G401.6 (cell line): ENCODE results near the gene MEGF6.

Experiments used
- FAIRE-seq: peaks from 2 replicates; lab custom pipeline; 2012; peaks lifted over from hg19 to GRCh38; lab: Jason Lieb, UNC

The MEGF6 gene

DNA sequence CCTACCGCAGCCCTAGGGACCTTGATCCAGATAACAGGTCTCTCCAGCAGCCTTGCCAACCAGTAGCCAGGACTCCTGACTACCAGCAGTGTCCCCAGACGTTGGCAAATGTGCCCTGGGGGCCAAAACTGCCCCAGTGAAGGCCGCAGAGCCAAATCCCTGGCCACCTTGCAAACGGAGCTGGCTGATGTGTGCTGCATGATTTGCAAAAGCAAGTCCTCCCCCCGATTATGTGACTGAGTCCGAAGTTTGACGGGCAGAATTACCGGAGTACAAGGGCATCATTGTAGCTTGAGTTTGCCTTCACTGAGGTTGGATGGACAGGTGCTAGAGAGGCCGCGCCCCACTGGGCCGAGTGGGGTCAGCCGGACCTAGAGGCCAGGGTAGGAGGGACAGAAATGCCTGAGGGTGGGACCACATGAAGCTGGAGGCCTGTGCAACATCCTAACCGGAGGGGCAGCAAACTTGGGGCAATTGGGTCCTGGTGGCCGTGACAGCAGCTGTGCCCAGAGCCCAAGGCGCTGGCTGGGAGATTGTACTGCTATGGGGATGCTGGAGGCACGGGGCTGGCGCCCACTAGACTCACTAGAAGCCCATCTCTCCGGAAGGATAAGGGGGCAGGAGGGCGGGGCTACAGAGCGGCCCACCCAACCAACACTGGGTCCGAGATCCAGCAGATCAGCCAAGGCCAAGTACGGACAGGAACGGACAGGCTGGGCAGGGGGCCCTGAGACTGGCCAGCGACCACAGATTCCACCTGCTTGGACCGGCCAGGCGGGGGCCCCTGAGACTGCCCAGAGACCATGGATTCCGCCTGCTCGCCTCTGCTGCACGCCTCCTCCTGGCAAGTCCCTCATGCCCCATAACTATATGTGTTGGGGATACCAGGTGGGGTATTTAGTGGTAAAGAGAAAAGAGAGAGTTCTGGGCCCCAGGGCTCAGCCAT lies 154.1 kb downstream of the MEGF6 start:
- FAIRE-seq = no peak

DNA sequence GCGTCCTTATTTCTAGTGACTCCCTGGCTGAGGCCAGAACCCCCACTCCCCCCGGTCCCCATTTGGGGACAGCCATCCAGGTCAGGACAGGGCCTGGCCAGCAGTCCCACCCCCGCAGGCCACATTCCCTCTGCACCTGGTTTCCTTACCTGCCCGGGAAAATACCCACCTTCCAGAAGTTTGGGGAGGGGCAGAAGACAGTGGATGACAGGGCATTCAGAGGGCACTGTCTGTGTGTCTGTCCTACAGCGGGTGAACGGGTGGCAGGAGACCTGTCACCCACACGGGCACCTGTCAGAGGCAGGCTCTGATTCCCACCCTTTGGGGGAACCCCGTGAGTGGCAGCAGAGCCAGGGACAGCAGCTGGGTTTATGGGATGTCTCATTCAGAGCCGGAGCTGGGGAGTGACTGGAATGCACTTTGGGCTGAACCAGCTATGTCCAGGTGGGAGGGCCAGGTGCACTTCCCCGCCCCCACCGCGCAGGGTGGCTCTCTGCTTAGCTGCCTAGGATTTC lies 154.8 kb downstream of the MEGF6 start:
- FAIRE-seq = no peak

- no peak for FAIRE-seq
Observed at GRCh38 chr1:3455670-3456448, 155.4 kb downstream of the MEGF6 start.

DNA sequence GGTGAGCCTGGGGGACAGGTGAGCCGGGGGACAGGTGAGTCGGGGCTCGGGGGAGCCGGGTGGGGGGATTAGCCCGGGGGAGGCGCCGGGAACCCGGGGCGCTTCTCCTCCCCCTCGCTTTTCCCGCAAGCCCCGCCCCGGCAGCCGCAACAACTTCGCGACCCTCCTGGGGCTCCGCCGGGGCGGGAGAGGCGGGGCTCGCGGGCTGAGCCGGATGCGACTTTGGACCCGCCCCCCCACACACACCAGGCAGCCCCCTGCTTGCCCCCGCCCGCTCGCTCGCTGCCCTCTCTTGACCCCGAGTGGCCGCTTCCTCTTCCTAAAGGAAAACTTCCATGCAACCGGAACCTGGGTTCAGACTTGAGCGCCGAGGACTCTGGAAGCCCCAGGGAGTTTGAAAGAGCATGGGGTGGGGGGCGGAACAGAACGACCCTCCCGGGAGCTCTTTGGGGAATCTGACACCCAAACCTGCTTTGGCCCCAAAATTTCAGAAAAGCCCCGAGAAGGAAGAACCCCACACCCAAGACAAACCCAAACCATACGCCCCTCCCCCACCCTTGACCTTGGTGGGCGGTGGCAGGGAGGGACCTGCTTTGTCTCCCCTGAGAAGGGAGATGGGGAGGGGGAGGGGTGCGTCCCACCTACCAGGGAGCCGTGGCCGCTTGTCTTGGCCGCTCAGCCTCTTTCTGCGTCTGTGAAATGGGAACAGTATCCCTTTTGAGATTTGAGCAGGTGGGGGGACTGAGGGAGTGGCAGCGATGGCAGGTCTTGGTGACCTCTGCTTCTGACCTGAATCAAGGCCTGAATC lies 156.3 kb downstream of the MEGF6 start:
- no peak for FAIRE-seq

DNA sequence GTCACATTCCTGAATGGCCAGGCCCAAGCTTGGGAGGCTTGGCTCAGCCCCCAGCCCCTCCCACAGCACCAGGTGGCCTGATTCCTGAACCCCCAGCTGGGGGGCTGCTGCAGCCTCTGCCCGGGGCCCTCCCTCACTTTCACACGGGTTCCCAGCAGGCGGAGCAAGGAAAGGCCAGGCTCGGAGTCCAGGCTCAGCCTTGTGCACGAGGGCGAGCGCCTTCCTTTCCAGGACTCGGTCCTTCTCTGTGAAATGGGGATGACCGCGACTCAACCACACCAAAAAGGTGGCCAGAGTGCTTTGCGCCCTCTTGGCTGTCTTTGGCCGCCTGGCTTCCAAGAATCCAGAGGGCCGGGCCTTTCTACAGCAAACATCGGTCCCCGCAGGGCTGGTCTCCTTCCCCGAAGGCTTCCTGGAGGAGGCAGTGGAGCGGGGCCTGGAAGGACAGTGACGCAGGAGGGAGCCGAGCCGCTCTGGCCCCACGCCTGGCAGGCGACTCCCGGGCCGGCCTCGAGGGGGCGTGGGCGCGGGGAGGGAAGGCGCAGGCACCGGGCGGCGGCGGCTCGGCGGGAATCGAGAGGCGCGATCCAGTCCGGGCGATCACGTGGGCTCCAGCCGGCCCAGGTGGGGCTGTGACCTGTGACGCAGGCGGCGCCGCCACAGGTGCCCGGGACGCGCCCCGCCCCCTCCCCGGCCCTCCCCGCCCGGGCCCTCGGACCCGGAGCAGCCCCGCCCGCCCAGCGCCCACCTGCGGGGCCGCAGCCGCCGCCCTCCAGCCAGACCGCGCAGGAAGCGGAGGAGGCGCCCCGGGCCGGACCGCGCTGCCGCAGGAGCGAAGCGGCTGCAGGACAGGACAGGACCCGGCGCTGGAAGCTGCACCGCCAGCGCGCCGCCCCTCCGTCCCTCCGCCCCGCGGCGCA lies 157.2 kb downstream of the MEGF6 start, which contains the start of gene ARHGEF16:
Gene ARHGEF16 (plus strand): TSS at position 775 of the 920 bp plus-strand sequence. CDS start 8,420 bp downstream, outside the sequence.
- FAIRE-seq = no peak

DNA sequence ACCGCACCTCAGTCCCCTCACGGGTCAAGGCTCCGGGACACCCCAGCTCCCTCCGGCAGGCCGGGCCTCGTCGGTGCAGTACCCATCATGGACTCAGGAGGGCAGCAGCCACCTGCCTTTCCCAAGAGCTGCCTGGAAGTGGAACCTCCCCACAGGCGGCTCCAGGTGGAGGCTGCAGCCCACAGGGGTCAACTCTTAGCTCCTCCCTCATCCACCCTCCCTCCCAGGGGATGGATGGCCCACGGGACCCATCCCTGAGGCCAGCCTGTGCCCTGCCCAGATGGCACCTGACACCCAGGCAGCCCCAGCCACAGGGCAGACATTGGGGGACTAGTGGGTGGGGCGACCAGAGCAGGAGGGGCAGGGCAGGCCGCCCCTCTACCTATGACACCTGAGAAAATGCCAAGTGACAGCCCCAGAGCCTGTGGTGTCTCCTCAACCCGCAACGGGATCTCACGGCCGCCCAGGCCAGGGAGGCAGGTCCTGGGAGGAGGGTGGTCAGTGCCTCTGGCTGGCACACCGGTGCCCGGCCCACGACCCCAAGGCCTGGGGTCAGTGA lies 158.0 kb downstream of the MEGF6 start:
- peak; percentile 71 for FAIRE-seq

DNA sequence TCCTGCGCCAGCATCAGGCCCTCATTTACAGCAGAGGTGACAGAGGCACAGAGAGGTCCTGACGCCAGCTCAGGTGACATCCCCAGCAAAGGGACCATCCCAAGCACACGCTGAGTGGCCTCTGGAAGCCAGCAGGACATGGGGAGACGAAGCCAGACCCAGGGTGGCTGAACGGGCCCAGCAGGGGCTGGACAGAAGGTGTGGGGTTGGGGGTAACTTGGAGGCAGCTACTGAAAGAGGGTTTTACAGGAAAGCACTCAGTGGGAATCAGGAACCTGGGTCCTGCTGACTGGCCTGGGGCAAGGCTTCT lies 158.5 kb downstream of the MEGF6 start:
- FAIRE-seq = no peak

- no peak for FAIRE-seq
Observed at GRCh38 chr1:3451994-3452865, 159.1 kb downstream of the MEGF6 start.

- no peak for FAIRE-seq
Observed at GRCh38 chr1:3450983-3451382, 160.3 kb downstream of the MEGF6 start.

GRCh38 chr1:3450202-3450863 lies 161.0 kb downstream of the MEGF6 start:
- no peak for FAIRE-seq

- FAIRE-seq = no peak
Observed at GRCh38 chr1:3444736-3445135, 166.6 kb downstream of the MEGF6 start.

- no peak for FAIRE-seq
Observed at GRCh38 chr1:3444298-3444697, 167.0 kb downstream of the MEGF6 start.

DNA sequence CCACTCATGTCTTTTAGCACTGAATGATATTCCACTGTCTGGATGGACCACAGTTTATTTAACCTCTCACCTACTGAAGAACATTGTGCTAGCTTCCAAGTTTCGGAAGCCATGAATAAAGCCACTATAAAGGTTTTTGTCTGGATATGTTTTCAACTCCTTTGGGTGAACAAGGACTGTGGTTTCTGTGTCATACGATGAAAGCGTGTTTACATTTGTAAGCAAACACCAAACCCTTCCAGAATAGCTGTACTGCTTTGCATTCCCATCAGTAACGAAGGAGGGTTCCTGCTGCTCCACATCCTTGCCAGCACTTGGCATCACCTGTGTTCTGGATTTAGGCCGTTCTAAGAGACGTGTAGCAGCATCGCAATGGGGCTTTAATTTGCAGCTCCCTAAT lies 167.5 kb downstream of the MEGF6 start:
- FAIRE-seq = no peak

DNA sequence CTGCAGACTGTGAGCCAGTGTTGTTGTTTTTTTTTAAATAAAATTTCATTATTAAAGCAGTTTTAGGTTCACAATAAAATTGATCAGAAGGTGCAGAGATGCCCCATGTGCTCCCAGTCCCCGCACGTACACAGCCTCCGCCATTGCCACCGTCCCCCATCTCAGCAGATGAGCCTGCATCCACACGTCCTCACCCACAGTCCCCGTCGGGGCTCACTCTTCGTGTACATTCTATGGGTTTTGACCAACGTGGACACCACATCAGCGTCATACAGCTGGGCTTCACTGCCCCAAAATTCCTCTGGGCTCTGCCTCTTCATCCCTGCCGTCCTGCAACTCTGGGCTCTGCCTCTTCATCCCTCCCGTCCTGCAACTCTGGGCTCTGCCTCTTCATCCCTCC lies 168.4 kb downstream of the MEGF6 start:
- no peak for FAIRE-seq

- no peak for FAIRE-seq
Observed at GRCh38 chr1:3442331-3442730, 169.0 kb downstream of the MEGF6 start.

GRCh38 chr1:3441880-3442279 lies 169.4 kb downstream of the MEGF6 start:
- FAIRE-seq = no peak

- no peak for FAIRE-seq
Observed at GRCh38 chr1:3441410-3441847, 169.9 kb downstream of the MEGF6 start.

DNA sequence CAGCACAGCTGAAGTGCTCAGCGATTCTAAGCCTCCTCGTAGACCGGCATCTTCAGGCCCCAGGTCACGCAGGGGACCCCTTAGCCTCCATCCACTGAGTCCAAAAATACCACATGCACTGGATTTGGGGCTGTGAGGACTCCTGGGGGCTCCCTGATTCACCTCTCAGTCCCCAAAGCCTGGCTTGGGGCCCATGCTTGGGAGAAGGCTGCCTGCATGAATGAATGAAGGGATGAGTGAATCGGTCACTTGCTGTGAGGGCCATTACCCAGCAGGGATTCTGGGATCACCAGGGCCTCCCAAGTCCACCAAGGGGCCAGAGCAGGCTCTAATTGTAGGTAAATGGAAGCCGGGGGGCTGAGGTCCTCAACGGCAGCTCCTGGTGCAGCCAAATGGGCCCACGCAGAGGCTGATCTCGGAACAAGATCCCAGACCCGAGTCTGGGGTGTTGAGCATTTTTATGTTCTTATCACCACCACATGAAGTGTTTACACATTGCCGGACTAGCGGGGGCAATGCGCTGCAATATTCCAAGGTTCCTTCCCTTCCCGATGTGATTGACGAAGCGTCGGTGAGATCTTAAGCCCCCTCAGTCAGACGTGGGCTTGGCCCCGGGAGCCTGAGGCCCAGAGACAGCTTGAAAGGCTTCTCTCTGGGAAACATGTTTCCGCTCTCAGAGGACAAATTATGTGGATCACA lies 170.4 kb downstream of the MEGF6 start:
- FAIRE-seq = no peak

- FAIRE-seq = no peak
Observed at GRCh38 chr1:3440300-3440681, 171.0 kb downstream of the MEGF6 start.
